SJSA1 (cell line): ENCODE data around the gene MAP1LC3B. TPM values are rescaled to one million over a fixed set of nuclear protein-coding genes. Genes with fewer than 3 reads are reported as not detected.

Source experiments
- DNase-seq, 2 experiments: peaks; one replicate each; pipeline ENCODE4 v3.0.0-alpha.2; 2015 to 2020; ENCODE audit warnings: low spot score in 2 of 2, low read depth in 1 of 2
- H3K27ac ChIP-seq: fragments of 250-450 bp; sonication (Bioruptor Pico); 2 replicates; pipeline ENCODE4 v1.5.1; 2020; ENCODE audit warnings: mild to moderate bottlenecking, moderate library complexity
- H3K27me3 ChIP-seq: fragments of 250-450 bp; sonication (Bioruptor Pico); replicated peaks from 2 replicates; pipeline ENCODE4 v1.5.1; 2020; ENCODE audit warnings: mild to moderate bottlenecking, moderate library complexity
- H3K36me3 ChIP-seq: fragments of 250-450 bp; sonication (Bioruptor Pico); 2 replicates; pipeline ENCODE4 v1.5.1; 2020; ENCODE audit warnings: mild to moderate bottlenecking
- H3K4me1 ChIP-seq: fragments of 250-450 bp; sonication (Bioruptor Pico); replicated peaks from 2 replicates; pipeline ENCODE4 v1.6.1; 2021; ENCODE audit warnings: mild to moderate bottlenecking
- H3K4me3 ChIP-seq: fragments of 250-450 bp; sonication (Bioruptor Pico); 2 replicates; pipeline ENCODE4 v1.5.1; 2020; ENCODE audit warnings: mild to moderate bottlenecking
- H3K9me3 ChIP-seq: fragments of 250-450 bp; sonication (Bioruptor Pico); replicated peaks from 2 replicates; pipeline ENCODE4 v1.5.1; 2020; ENCODE audit warnings: mild to moderate bottlenecking
- total RNA-seq: library from RNA; depleted of rRNA; stranded (reverse); fragments of >200 nt; shearing (Covaris generic); gene quantifications from 2 replicates; pipeline ENCODE4 v1.2.3, GENCODE V29; 2014

Gene MAP1LC3B
- total RNA-seq, 1 experiment from 2014 or later, result 21.3 TPM

DNA sequence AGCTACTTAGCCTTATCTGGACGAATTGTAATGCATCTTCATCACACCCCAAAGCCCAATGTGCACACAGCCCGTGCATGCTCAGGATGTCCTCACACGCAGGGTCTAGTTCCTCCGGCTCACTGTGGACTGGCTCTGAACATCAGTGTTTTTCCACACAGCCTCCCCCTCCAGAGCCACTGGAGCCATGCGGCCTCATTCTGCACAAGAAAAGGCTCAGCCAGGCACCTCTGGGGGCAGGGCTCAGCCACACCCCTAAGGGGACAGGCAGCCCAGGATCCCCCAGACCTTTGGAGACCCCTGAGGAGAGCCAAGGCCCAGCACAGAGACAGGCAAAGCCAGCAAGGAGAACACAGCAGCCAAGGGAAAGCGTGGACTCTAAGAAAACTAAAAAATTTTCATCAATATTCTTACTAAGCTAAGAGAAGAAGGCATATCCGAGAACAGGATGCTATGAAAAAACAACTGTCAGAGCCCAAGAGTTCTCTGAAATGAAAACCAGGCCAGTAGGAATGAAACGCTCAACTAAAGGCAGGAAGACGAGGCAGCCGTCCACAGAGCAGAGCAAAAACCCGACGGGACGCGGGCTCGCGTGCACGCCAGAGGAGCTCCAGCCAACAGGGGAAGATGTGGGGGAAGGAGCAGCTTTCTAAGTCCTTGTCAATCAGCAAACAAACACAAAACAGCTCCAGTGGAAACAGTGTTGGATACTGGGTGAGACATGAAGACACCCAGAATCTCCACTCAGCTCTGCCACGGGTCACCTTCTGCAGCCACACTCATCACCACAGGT is 34.5 kb downstream of the MAP1LC3B start:
- Histone ChIP-seq H3K4me1 (peaks cover 6% of the 10 kb centered on the region), H3K9me3 (no peaks in the 10 kb centered on the region), H3K36me3 (peaks cover 39% of the 10 kb centered on the region), H3K27me3 (no peaks in the 10 kb centered on the region), H3K4me3 (no peak overlapping the region), H3K27ac (no peak overlapping the region)
- DNase-seq, result no peak

DNA sequence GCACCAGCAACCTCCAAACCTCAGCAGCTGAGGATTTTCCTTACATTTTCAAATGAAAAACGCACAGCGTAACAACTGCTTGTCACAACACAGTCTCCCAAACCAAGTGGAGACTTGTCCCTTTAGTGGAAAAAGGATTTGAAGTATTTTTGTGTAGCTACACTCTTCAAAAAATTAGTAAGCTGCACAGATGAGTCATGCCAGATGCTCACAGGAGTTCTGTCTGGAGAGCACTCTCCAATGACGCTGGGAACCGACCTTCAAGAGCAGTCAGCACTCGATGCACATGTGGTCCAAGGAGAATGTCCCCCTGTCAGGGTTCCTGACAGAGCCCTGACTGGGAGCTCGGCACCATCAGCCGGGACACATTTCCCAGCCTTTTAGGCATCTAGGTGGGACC is 39.8 kb downstream of the MAP1LC3B start:
- Histone ChIP-seq H3K27ac (no peak overlapping the region), H3K4me3 (no peak overlapping the region), H3K4me1 (peaks cover 29% of the 10 kb centered on the region), H3K27me3 (no peaks in the 10 kb centered on the region), H3K9me3 (no peaks in the 10 kb centered on the region), H3K36me3 (peaks cover 29% of the 10 kb centered on the region)
- peak in 1 of 2 experiments; percentile 33 for DNase-seq

DNA sequence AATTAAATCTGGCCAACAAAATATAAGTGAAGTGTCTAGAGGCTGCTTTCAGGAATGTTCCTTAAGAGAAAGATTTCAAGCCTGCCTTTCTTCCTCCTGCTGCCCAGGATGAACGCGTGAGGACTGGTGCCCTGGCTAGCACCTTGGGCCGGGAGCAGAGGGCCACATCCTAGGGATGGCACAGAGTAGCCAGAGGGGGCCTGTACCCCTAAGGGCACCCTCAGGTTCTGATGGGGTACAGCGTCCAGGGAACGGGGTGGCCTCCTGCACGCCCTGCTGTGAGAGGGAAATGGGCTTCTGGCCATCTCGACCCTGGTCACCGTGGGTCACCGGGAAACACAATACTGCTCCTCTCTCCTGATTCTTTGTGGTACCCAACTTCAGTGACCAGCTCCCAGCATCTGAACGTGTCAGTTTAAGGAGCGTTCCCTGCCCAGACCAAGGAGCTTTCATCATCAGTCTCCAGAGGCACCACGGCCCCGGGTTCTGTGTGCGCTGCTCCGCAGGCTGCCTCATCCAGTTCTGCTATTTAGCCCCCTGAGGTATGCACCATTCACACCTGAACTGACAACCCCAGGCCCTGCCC is 40.3 kb downstream of the MAP1LC3B start:
- Histone ChIP-seq H3K27me3 (no peaks in the 10 kb centered on the region), H3K4me3 (no peak overlapping the region), H3K9me3 (no peaks in the 10 kb centered on the region), H3K36me3 (peaks cover 29% of the 10 kb centered on the region), H3K4me1 (peaks cover 26% of the 10 kb centered on the region), H3K27ac (no peak overlapping the region)
- no peak for DNase-seq

DNA sequence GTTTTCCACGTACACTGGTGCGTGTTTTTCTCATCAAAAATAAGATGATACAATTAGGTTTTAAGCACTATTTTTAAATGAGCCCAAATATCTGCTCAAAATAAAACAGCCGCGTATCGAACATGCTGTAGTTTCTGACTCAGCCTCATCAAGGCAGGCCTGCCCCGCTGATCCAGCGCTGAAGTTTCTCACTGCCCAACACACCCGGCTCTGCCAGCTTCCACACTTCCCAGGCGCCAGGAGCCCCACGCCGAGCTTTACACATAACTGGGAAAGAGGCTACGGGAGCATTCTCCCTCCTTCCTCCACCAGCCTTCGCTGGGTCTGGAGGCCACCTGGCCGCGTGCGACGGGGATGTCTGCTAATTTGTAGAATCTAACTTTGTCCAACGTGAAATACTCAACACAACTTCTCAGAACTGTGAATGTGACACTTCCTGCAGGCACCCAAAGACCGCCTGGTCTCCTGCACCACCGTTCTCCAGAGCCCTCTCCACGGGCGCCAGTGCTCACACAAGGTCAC is 42.1 kb downstream of the MAP1LC3B start:
- no peak overlapping the region for H3K4me3 ChIP-seq
- DNase-seq, result no peak
- H3K4me1 ChIP-seq, result peaks cover 40% of the 10 kb centered on the region
- H3K27me3 ChIP-seq, result no peaks in the 10 kb centered on the region
- no peak overlapping the region for H3K27ac ChIP-seq
- H3K9me3 ChIP-seq, result no peaks in the 10 kb centered on the region
- H3K36me3 ChIP-seq, result peaks cover 23% of the 10 kb centered on the region

DNA sequence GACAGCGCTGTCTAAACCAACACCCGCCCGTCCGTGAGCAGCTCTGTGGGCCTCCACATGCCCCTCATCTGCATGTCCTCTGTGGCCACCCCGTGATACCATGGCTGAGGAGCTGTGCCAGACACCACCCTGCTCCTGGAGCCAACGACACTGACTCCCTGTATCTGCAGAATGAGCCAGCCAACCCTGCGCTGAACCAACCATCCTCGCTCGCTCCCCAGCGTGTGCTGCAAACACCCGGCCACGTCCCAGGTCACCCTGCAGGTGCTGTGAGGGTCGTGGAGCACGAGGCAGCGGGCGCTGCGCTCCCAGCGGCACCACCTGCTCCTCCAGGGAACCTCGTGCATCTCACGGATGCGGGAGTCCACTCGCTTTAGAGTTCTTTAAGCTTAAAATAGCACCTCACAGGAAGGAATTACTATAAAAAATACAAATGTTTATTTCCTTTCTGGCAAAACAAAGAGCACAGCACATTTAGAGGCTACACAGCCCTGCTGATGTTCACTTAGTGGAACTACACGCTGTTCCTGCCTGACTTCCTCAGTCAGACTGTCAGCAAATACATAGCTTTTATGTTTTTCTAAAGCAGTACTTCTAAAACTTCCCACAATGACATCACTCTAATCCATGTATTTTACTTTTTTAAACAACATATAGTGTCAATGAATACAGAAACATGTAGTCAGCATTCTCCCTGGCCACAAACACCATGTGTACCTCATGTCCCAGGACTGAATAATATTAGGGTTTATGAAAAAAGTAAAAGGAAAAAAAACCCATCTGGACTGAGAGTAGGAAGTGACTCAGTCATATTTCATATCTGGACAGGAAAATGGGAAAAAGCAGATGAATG is 43.5 kb downstream of the MAP1LC3B start:
- H3K27me3 ChIP-seq, result no peaks in the 10 kb centered on the region
- H3K9me3 ChIP-seq, result no peaks in the 10 kb centered on the region
- peak in 1 of 2 experiments; percentile 28 for DNase-seq
- H3K4me1 ChIP-seq, result peaks cover 46% of the 10 kb centered on the region
- H3K4me3 ChIP-seq, result no peak overlapping the region
- H3K27ac ChIP-seq, result no peak overlapping the region
- H3K36me3 ChIP-seq, result peaks cover 15% of the 10 kb centered on the region; the same call in 1 of the 2 replicates

DNA sequence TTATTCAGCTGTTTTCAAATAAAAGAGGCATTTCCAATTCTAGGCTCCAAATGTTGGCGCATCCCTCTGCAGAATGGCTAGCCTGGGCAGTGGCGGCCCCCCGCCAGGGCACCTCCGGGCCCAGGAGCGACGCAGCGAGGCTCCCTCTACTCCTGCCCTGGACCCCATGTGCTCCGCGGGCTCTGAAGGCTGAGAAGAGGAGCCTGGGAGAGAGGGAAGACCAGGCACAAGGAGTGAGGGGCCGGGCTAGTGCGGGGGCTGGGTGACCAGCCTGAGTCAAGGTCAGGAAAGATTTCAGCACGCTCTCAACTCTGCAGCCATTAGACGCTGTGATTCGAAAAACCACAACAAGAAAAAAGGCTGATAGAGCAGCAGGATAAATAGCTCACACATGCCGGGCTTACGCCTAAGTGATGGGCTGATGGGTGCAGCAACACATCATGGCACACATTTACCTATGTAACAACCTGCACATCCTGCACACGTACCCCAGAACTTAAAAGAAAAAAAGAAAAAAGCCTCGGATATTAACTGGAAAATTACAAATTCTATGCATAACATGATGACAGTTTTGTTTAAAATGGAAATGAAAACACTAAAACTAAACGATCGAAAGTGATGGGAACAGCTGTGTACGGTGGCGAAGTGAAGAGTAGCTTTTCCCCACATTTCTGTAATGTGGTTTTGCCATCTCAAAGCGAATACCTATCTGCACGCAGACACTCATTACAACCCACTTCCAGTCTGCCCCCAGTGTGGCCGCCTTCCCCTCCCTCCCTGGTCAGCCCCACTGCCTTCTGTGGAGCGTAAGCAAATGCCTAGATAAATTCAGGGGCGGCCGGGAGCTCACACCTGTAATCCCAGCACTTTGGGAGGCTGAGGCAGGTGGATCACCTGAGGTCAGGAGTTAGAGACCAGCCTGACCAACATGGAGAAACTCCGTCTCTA is 44.4 kb downstream of the MAP1LC3B start:
- Histone ChIP-seq H3K9me3 (no peaks in the 10 kb centered on the region), H3K36me3 (peaks cover 14% of the 10 kb centered on the region; the same call in 1 of the 2 replicates), H3K4me3 (no peak overlapping the region), H3K27ac (no peak overlapping the region), H3K27me3 (no peaks in the 10 kb centered on the region), H3K4me1 (peaks cover 45% of the 10 kb centered on the region)
- DNase-seq, result no peak

DNA sequence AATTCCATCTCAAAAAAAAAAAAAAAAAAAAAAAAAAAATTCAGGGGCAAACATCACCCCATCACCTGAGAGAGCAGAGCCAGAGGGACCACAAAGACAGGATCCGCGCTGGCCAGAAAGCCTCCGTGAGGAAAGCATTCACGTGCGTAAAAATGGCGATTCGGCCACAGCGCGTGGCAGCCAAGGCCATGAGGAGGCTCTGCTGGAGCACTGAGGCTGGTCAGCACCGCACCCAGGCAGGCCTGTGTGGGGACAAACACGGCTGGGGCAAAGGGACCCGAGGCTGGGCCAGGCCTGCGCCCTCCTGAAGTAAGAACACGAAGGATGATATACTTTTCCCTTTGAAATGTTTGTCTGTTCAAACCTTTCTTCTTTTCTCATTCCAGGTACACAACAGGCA is 45.2 kb downstream of the MAP1LC3B start:
- H3K4me1 ChIP-seq, result peaks cover 44% of the 10 kb centered on the region
- H3K36me3 ChIP-seq, result peaks cover 15% of the 10 kb centered on the region; the same call in 1 of the 2 replicates
- H3K27ac ChIP-seq, result no peak overlapping the region
- H3K27me3 ChIP-seq, result no peaks in the 10 kb centered on the region
- no peak for DNase-seq
- no peak overlapping the region for H3K4me3 ChIP-seq
- no peaks in the 10 kb centered on the region for H3K9me3 ChIP-seq

DNA sequence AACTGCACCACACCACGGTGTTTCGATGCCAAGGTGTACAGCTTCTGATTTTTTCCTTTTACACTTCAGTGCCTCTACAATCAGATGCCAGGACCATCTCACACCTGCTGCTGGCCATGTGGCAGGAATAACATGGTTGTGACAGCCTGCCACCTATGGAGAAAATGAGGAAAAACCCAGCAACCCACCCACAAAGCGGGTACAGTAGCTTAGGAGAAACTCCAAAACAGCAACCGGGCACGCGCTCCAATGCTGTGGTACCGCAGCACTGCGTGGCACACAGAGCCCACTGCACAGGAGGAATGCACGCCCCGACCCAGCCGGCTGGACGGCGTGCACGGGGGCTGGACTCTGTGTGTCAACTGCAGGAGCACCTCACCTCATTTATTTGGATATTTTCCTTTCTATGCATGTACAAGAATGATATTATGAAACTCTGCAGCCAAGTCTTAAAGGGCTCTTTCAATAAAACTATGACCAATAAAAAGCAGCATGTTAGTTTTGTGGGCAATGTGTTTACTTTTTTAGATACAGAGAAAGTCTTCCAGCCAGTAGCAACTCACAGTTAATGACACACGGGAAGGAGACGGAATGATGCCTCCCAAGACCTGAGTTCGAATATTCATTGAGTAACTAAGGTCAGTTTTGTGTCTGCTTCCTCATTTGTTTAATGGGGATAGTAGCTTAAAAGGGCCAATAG is 45.9 kb downstream of the MAP1LC3B start:
- DNase-seq, result peak in 1 of 2 experiments; percentile 14
- Histone ChIP-seq H3K27ac (no peak overlapping the region), H3K36me3 (peaks cover 15% of the 10 kb centered on the region; the same call in 1 of the 2 replicates), H3K9me3 (no peaks in the 10 kb centered on the region), H3K4me1 (peaks cover 49% of the 10 kb centered on the region), H3K27me3 (no peaks in the 10 kb centered on the region), H3K4me3 (no peak overlapping the region)

DNA sequence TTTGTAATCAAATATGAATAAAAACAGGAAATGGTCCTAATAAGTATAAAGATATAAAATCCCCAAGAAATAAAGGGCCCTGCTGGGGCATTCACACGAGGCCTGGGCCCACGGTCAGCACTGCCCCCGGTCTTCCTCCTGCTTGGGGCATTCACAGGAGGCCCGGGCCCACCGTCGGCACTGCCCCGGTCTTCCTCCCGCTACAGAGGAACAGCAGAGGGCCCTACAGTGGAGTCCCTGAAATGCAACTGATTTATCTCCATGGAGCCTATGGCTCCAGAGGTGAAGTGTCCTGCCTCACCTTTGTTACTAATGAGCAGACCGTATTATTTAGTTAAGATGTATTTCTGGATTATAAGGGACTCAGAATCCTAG is 46.5 kb downstream of the MAP1LC3B start:
- H3K27ac ChIP-seq, result no peak overlapping the region
- H3K4me1 ChIP-seq, result peaks cover 49% of the 10 kb centered on the region
- H3K4me3 ChIP-seq, result no peak overlapping the region
- DNase-seq, result no peak
- H3K36me3 ChIP-seq, result peaks cover 11% of the 10 kb centered on the region; the same call in 1 of the 2 replicates
- no peaks in the 10 kb centered on the region for H3K27me3 ChIP-seq
- no peaks in the 10 kb centered on the region for H3K9me3 ChIP-seq

DNA sequence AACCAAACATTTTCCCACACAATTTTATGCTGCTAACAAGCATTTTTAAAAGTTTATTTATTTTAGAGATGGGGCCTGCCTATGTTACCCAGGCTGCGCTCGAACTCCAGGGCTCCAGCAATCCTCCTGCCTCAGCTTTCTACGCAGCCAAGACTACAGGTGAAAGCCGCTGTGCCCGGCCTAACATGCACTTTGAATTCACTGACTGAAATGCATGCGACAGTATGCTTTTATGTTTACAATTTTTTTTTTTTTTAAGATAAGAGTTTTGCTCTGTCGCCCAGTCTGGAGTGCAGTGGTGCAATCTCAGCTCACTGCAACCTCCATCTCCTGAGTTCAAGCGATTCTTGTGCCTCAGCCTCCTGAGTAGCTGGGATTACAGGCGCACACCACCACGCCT is 47.8 kb downstream of the MAP1LC3B start:
- H3K27ac ChIP-seq, result no peak overlapping the region
- peaks cover 49% of the 10 kb centered on the region for H3K4me1 ChIP-seq
- H3K4me3 ChIP-seq, result no peak overlapping the region
- no peaks in the 10 kb centered on the region for H3K9me3 ChIP-seq
- DNase-seq, result no peak
- peaks cover 12% of the 10 kb centered on the region for H3K36me3 ChIP-seq
- H3K27me3 ChIP-seq, result no peaks in the 10 kb centered on the region

DNA sequence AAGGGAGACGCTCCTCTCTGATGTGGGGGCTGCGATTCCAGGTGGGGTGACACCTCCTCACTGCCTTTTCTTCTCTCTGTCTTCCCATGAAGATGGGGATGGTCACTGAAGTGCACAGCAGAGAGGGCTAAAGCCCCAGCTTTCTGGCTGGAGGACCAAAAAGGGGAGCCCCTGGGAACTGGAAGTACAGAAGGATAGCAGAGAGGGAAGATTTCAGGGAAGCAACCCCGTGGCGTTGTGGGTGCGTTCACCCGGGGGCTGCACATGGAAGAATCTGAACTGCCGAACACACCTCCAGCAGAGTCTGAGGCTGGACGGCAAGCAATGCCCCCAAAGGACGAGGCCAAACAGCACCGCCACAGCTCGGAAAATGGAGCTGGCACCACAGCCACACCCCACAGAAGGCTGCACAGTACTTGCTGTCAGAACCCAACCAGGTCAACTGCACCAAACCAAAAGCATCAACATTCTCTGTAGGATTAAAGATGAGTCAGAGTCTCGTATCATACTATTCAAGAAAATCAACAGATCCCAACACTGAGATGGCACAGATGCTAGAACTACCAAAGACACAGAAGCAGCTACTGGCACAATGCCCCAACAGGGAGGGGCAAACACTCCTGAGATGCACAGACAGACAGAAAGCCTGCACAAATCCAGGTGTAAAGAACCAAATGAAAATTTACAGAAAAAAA is 49.9 kb downstream of the MAP1LC3B start:
- Histone ChIP-seq H3K27ac (0 out of 2 replicates have a peak overlapping the region, but pooled peaks have one; percentile 23), H3K36me3 (peaks cover 12% of the 10 kb centered on the region), H3K4me1 (peaks cover 55% of the 10 kb centered on the region), H3K27me3 (no peaks in the 10 kb centered on the region), H3K4me3 (no peak overlapping the region), H3K9me3 (no peaks in the 10 kb centered on the region)
- peak in 1 of 2 experiments; percentile 29 for DNase-seq

DNA sequence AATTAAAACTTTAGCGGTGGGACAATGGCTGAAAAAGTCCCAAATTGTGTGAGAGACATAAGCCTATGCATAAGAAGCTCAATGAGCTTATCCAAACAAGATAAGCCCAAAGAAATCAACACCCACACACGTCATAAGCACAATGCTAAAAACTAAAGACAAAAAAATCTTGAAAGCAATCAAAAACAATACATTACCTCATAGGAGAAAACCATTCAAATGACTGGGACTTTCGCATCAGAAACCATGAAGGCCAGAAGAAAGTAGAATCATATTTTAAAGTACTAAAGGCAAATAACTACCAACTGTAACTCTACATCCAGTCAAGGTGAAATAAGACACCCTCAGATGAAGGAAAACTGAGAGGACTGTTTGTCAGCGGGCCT is 50.4 kb downstream of the MAP1LC3B start:
- peaks cover 12% of the 10 kb centered on the region for H3K36me3 ChIP-seq
- peaks cover 57% of the 10 kb centered on the region for H3K4me1 ChIP-seq
- H3K9me3 ChIP-seq, result no peaks in the 10 kb centered on the region
- DNase-seq, result peak in 1 of 2 experiments; percentile 18
- H3K27me3 ChIP-seq, result no peaks in the 10 kb centered on the region
- 0 out of 2 replicates have a peak overlapping the region, but pooled peaks have one; percentile 23 for H3K27ac ChIP-seq
- H3K4me3 ChIP-seq, result no peak overlapping the region
